HEK293 (cell line): ENCODE measurements around the gene OR10G3.
A peak's percentile ranks its signal among the peaks of the same experiment; 100 is the strongest.

ENCODE experiments used
- CTCF ChIA-PET: fragments of 350-600 bp; formaldehyde crosslinking; extraction: SDS; loops from one replicate; lab custom pipeline; 2021; ENCODE audit warnings: antibody characterized with exemption; lab: Yijun Ruan, JAX
- POLR2A ChIA-PET: fragments of 300-600 bp; formaldehyde crosslinking; extraction: SDS; loops from one replicate; lab custom pipeline; 2020; ENCODE audit warnings: antibody characterized with exemption, inconsistent platforms; lab: Yijun Ruan, JAX
- H3K27ac ChIP-seq: fragments of 200-500 bp; sonication (Bioruptor generic); 2 replicates; pipeline ENCODE4 v1.5.1; 2014; ENCODE audit warnings: low read depth, low read length, control low read depth, inconsistent platforms; ENCODE audit errors: extremely low read depth
- H3K36me3 ChIP-seq, 2 experiments: fragments of 200-500 bp in 1 of 2; sonication (Bioruptor generic) in 1 of 2; 1 replicate in 1 of 2; 2 replicates in 1 of 2; pipeline ENCODE4 v1.5.1; 2014 to 2017; ENCODE audit warnings: inconsistent platforms in 2 of 2, low read length in 2 of 2; ENCODE audit not compliant: control insufficient read depth in 2 of 2, insufficient read depth in 1 of 2
- H3K4me1 ChIP-seq: fragments of 200-500 bp; sonication (Bioruptor generic); 2 replicates; pipeline ENCODE4 v1.5.1; 2014; ENCODE audit warnings: mild to moderate bottlenecking, low read length, inconsistent platforms; ENCODE audit not compliant: control insufficient read depth, insufficient read depth
- H3K4me3 ChIP-seq: 2 replicates; pipeline ENCODE4 v1.5.1; 2011; ENCODE audit warnings: low read depth, mild to moderate bottlenecking, control low read depth, low read length, moderate library complexity
- H3K9me3 ChIP-seq: fragments of 200-500 bp; sonication (Bioruptor generic); 2 replicates; pipeline ENCODE4 v1.5.1; 2014; ENCODE audit warnings: low read depth, low read length, inconsistent platforms; ENCODE audit not compliant: control insufficient read depth, insufficient read depth
- HOXD13 ChIP-seq: sonication (generic); formaldehyde crosslinking; IDR thresholded peaks from 2 replicates; pipeline ENCODE4 v1.8.0; 2022; ENCODE audit warnings: missing genetic modification reagents, borderline replicate concordance
- SP7 ChIP-seq: fragments of 450-650 bp; formaldehyde crosslinking; IDR thresholded peaks from 2 replicates; pipeline ENCODE4 v1.5.1; 2016; ENCODE audit warnings: missing biosample characterization, missing genetic modification characterization
- ZBTB7A ChIP-seq: fragments of 450-650 bp; formaldehyde crosslinking; IDR thresholded peaks from 2 replicates; pipeline ENCODE4 v1.5.1; 2016; ENCODE audit warnings: low read depth, missing biosample characterization, missing genetic modification characterization
- ZFHX2 ChIP-seq: fragments of 450-650 bp; formaldehyde crosslinking; conservative IDR thresholded peaks from 2 replicates; pipeline ENCODE4 v1.5.1; 2016; ENCODE audit warnings: missing biosample characterization, missing genetic modification characterization
- ZIC2 ChIP-seq: fragments of 450-650 bp; formaldehyde crosslinking; IDR thresholded peaks from 2 replicates; pipeline ENCODE4 v1.5.1; 2016; ENCODE audit warnings: missing biosample characterization, missing genetic modification characterization
- ZNF121 ChIP-seq: fragments of 450-650 bp; formaldehyde crosslinking; IDR thresholded peaks from 2 replicates; pipeline ENCODE4 v1.5.1; 2016; ENCODE audit warnings: missing biosample characterization, missing genetic modification characterization
- ZNF138 ChIP-seq: fragments of 450-650 bp; formaldehyde crosslinking; IDR thresholded peaks from 2 replicates; pipeline ENCODE4 v1.5.1; 2016; ENCODE audit warnings: missing biosample characterization, missing genetic modification characterization, borderline replicate concordance
- ZNF155 ChIP-seq: fragments of 450-650 bp; formaldehyde crosslinking; IDR thresholded peaks from 2 replicates; pipeline ENCODE4 v1.5.1; 2016; ENCODE audit warnings: missing biosample characterization, missing genetic modification characterization
- ZNF19 ChIP-seq: fragments of 450-650 bp; formaldehyde crosslinking; IDR thresholded peaks from 2 replicates; pipeline ENCODE4; 2016; ENCODE audit warnings: missing biosample characterization, missing genetic modification characterization, low read depth
- ZNF248 ChIP-seq: fragments of 450-650 bp; formaldehyde crosslinking; IDR thresholded peaks from 2 replicates; pipeline ENCODE4 v1.5.1; 2017; ENCODE audit warnings: missing biosample characterization, missing genetic modification characterization
- ZNF266 ChIP-seq: fragments of 450-650 bp; formaldehyde crosslinking; IDR thresholded peaks from 2 replicates; pipeline ENCODE4 v1.5.1; 2016; ENCODE audit warnings: missing biosample characterization, missing genetic modification characterization, low read depth
- ZNF274 ChIP-seq, 2 experiments: fragments of 200-500 bp in 1 of 2; fragments of 450-650 bp in 1 of 2; sonication (Bioruptor generic) in 1 of 2; formaldehyde crosslinking in 1 of 2; IDR thresholded peaks; 2 replicates each; pipeline versions ENCODE4 v1.5.1 to v1.6.1; 2014 to 2016; ENCODE audit warnings: borderline replicate concordance in 1 of 2, inconsistent platforms in 1 of 2, low read length in 1 of 2, missing biosample characterization in 1 of 2, missing genetic modification characterization in 1 of 2
- ZNF610 ChIP-seq: fragments of 450-650 bp; formaldehyde crosslinking; IDR thresholded peaks from 2 replicates; pipeline ENCODE4 v1.5.1; 2016; ENCODE audit warnings: missing biosample characterization, missing genetic modification characterization, borderline replicate concordance
- ZNF624 ChIP-seq: fragments of 450-650 bp; formaldehyde crosslinking; IDR thresholded peaks from 2 replicates; pipeline ENCODE4 v1.5.1; 2017; ENCODE audit warnings: missing biosample characterization, missing genetic modification characterization
- ZNF768 ChIP-seq: fragments of 450-650 bp; formaldehyde crosslinking; IDR thresholded peaks from 2 replicates; pipeline ENCODE4 v1.5.1; 2018; ENCODE audit warnings: missing biosample characterization, mild to moderate bottlenecking, missing genetic modification characterization
- ZNF777 ChIP-seq: fragments of 450-650 bp; formaldehyde crosslinking; IDR thresholded peaks from 2 replicates; pipeline ENCODE4 v1.5.1; 2017; ENCODE audit warnings: missing biosample characterization, missing genetic modification characterization, borderline replicate concordance
- ZNF791 ChIP-seq: fragments of 450-650 bp; formaldehyde crosslinking; IDR thresholded peaks from 2 replicates; pipeline ENCODE4 v1.5.1; 2016; ENCODE audit warnings: missing biosample characterization, missing genetic modification characterization
- ZNF837 ChIP-seq: fragments of 450-650 bp; formaldehyde crosslinking; IDR thresholded peaks from 2 replicates; pipeline ENCODE4 v1.5.1; 2016; ENCODE audit warnings: missing biosample characterization, missing genetic modification characterization
- TF ChIP-seq, protein P1 (sequence below): fragments of 450-650 bp; IDR thresholded peaks from 2 replicates; pipeline ENCODE4 v1.5.1; 2018; ENCODE audit warnings: missing biosample characterization, missing genetic modification characterization
- TF ChIP-seq, protein P2 (sequence below): fragments of 450-650 bp; formaldehyde crosslinking; IDR thresholded peaks from 2 replicates; pipeline ENCODE4 v1.5.1; 2016; ENCODE audit warnings: missing biosample characterization, missing genetic modification characterization
- TF ChIP-seq, protein P3 (sequence below): fragments of 450-650 bp; formaldehyde crosslinking; IDR thresholded peaks from 2 replicates; pipeline ENCODE4 v1.5.1; 2016; ENCODE audit warnings: missing biosample characterization, missing genetic modification characterization, low read depth

The OR10G3 gene

DNA sequence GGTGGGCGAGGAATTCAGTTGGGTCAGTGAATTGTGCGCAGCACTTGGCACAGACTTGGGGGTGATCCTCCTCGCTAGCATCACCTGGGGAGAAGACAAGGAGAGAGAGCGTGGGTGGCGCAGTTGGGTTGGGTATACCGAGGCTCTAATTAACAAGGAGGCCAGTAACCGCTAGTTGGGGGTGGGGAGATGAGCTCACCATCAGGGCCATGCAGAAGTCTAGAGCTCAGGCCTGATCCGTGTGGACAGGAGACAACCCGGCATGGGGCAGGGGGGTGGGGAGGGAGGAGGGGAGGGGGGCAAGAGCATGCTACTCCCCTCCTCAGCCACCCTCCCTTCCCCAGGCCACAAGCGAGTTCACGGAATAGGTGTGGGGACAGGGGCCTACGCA is 54.3 kb downstream of the OR10G3 start (continued):
- TF ChIP-seq ZNF19 (tag by site-specific recombination): no peak
- no peak for TF ChIP-seq ZNF610 (tag by site-specific recombination)
- no peak for TF ChIP-seq ZNF274 (IDR thresholded peaks at IDR 0.05; ENCODE audit: low read length)
- TF ChIP-seq ZNF274 (tag by site-specific recombination; IDR thresholded peaks at IDR 0.05; ENCODE audit: borderline replicate concordance): no peak
- TF ChIP-seq ZNF155 (tag by site-specific recombination): no peak
- TF ChIP-seq SP7 (tag by site-specific recombination): peak; percentile 66
- no peak for TF ChIP-seq ZNF248 (tag by site-specific recombination)
- no peak for TF ChIP-seq HOXD13
- no peak for TF ChIP-seq ZNF768
- TF ChIP-seq ZIC2 (tag by site-specific recombination): 0 out of 2 replicates have a peak, but pooled peaks have one; percentile 12
- TF ChIP-seq ZNF138: no peak
- TF ChIP-seq ZNF777 (tag by site-specific recombination): no peak
- TF ChIP-seq ZNF121 (tag by site-specific recombination): no peak
- TF ChIP-seq ZNF837 (tag by site-specific recombination): no peak
- no peak for TF ChIP-seq ZBTB7A (tag by site-specific recombination)

DNA sequence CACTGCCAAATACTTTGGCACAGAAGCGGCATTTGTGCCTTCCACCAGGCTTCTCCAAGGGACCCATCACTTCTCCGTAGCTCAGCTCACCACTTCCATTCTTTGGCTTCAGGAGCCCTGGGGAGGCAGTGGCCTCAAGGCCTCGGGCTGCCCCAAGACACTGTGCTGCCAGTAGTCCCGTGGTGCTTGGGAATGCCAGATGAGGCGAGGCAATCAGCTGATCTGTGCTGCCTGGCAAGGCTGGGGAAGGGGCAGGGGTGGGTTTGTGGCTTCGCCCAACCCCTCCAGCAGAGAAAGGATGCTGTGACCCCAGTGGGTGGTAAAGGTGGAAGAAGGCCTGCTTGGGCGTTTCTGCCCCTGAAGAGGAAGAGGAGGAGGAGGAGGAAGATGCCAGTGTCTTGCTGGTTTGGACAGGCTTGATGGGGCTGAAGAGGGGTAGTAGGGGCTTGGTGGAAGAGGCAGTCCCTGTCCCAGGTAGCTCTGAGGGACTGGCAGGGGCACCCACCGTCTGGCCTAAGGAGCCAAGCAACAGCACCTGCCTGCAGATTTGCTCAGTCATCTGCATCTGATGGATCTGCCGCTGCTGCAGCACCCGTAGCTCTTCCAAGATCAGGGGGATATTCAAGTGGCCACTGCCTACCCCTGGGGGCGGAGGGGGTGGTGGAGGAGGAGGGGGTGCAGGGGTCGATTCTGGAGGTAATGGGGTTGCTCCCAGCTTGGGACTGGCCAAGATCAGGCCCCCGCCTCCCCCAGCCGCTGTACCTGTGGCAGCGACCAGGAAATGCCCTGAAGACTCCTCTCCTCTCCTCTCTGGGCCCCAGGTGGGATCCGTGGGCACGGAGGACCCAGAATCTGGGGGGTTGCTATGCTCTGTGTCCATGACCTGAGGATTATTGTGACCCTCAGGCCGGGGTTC is 55.0 kb downstream of the OR10G3 start:
- Histone ChIP-seq H3K4me1 (peaks cover 17% of the 10 kb centered on the region), H3K9me3 (no peaks in the 10 kb centered on the region), H3K36me3 (peaks cover 3 to 41% of the 10 kb centered on the region in 2 experiments; a peak in 2 of 3 replicates), H3K27ac (peak overlapping the region; percentile 2; the same call in 1 of the 2 replicates), H3K4me3 (peak overlapping the region; percentile 81)
- CTCF ChIA-PET: interaction anchor here (0.6 to 1.0 kb wide), 2 partner anchors 48 to 68 kb away, joined by 3 to 4 read pairs; partner anchors contain the start of gene TOX4
- TF ChIP-seq, protein P1, sequence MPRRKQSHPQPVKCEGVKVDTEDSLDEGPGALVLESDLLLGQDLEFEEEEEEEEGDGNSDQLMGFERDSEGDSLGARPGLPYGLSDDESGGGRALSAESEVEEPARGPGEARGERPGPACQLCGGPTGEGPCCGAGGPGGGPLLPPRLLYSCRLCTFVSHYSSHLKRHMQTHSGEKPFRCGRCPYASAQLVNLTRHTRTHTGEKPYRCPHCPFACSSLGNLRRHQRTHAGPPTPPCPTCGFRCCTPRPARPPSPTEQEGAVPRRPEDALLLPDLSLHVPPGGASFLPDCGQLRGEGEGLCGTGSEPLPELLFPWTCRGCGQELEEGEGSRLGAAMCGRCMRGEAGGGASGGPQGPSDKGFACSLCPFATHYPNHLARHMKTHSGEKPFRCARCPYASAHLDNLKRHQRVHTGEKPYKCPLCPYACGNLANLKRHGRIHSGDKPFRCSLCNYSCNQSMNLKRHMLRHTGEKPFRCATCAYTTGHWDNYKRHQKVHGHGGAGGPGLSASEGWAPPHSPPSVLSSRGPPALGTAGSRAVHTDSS (tag by site-specific recombination): peak; percentile 78
- TF ChIP-seq ZNF624 (tag by site-specific recombination) (no peak), ZFHX2 (0 out of 2 replicates have a peak, but pooled peaks have one; percentile 26), ZNF777 (tag by site-specific recombination) (no peak), ZIC2 (tag by site-specific recombination) (0 out of 2 replicates have a peak, but pooled peaks have one; percentile 8)
- POLR2A ChIA-PET: interaction anchor here (0.6 to 2.6 kb wide), 7 partner anchors 14 to 186 kb away, joined by 3 to 71 read pairs (median 5); partner anchors contain the start of gene METTL3

DNA sequence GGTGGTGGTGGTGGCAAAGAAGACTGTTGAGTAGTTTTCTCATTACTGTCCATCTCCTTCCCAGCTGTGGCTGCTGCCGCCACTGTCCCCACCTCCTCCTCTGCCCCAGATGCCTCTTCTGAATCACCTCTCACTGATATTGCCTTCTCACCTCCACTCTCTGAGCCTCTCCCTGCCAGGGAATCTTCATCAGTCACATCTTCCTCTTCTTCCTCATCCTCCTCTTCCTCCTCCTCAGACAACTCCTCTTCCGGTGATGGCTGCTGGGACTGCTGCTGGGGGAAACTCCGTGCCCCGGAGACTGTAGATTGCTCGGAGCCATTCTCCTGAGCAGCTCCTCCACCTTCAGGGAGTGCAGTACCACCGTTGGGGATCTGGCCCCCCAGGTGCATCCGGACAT is 56.7 kb downstream of the OR10G3 start:
- POLR2A ChIA-PET: interaction anchor here (3.0 kb wide), 1 partner anchor 12 kb away, joined by 12 read pairs; the partner anchor contains the start of gene METTL3

More for the DNA sequence above, 56.7 kb downstream of the OR10G3 start:
- TF ChIP-seq, protein P2, sequence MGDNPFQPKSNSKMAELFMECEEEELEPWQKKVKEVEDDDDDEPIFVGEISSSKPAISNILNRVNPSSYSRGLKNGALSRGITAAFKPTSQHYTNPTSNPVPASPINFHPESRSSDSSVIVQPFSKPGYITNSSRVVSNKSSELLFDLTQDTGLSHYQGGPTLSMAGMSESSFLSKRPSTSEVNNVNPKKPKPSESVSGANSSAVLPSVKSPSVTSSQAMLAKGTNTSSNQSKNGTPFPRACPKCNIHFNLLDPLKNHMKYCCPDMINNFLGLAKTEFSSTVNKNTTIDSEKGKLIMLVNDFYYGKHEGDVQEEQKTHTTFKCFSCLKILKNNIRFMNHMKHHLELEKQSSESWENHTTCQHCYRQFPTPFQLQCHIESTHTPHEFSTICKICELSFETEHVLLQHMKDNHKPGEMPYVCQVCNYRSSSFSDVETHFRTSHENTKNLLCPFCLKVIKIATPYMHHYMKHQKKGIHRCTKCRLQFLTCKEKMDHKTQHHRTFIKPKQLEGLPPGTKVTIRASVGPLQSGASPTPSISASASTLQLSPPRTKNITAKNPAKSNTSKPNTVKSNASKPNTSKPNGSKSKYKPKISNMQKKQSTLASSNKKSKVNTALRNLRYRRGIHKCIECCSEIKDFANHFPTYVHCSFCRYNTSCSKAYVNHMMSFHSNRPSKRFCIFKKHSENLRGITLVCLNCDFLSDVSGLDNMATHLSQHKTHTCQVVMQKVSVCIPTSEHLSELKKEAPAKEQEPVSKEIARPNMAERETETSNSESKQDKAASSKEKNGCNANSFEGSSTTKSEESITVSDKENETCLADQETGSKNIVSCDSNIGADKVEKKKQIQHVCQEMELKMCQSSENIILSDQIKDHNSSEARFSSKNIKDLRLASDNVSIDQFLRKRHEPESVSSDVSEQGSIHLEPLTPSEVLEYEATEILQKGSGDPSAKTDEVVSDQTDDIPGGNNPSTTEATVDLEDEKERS (tag by site-specific recombination): no peak
- TF ChIP-seq, protein P3, sequence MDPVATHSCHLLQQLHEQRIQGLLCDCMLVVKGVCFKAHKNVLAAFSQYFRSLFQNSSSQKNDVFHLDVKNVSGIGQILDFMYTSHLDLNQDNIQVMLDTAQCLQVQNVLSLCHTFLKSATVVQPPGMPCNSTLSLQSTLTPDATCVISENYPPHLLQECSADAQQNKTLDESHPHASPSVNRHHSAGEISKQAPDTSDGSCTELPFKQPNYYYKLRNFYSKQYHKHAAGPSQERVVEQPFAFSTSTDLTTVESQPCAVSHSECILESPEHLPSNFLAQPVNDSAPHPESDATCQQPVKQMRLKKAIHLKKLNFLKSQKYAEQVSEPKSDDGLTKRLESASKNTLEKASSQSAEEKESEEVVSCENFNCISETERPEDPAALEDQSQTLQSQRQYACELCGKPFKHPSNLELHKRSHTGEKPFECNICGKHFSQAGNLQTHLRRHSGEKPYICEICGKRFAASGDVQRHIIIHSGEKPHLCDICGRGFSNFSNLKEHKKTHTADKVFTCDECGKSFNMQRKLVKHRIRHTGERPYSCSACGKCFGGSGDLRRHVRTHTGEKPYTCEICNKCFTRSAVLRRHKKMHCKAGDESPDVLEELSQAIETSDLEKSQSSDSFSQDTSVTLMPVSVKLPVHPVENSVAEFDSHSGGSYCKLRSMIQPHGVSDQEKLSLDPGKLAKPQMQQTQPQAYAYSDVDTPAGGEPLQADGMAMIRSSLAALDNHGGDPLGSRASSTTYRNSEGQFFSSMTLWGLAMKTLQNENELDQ (tag by site-specific recombination): no peak
- TF ChIP-seq, protein P1 (tag by site-specific recombination): peak; percentile 96
- TF ChIP-seq ZNF791 (no peak), SP7 (tag by site-specific recombination) (no peak), ZNF266 (tag by site-specific recombination) (no peak)
- TF ChIP-seq, all 188 proteins: peak for 1
- Histone ChIP-seq H3K27ac (no peak overlapping the region), H3K4me3 (no peak overlapping the region), H3K4me1 (peaks cover 8% of the 10 kb centered on the region; the same call in 1 of the 2 replicates), H3K36me3 (peaks cover 3 to 41% of the 10 kb centered on the region in 2 experiments; a peak in 2 of 3 replicates), H3K9me3 (no peaks in the 10 kb centered on the region)
- CTCF ChIA-PET: no interaction called here
